GM23338 (cell line): ENCODE measurements around the gene FAM8A1. TPM values are rescaled to one million over a fixed set of nuclear protein-coding genes. Genes with fewer than 3 reads are reported as not detected.

ENCODE experiments used
- ATAC-seq: fragments of 200-7000 bp; cut with Tn5 transposase; 3 replicates; pipeline ENCODE4 v1.9.1; 2020
- DNase-seq: peaks from one replicate; pipeline ENCODE4 v3.0.0-alpha.2; 2015; ENCODE audit warnings: low spot score
- H2AFZ ChIP-seq: fragments of 200-600 bp; sonication (generic); 2 replicates; pipeline ENCODE4 v1.8.0; 2016; ENCODE audit warnings: antibody characterized with exemption, mild to moderate bottlenecking, moderate library complexity
- H3F3A ChIP-seq: fragments of 200-600 bp; sonication (generic); replicated peaks from 2 replicates; pipeline ENCODE4 v1.8.0; 2017; ENCODE audit warnings: antibody characterized with exemption, mixed run types, low read depth
- H3K27ac ChIP-seq: fragments of 200-600 bp; sonication (generic); 2 replicates; pipeline ENCODE4 v1.6.1; 2016; ENCODE audit warnings: low read depth
- H3K27me3 ChIP-seq: fragments of 200-600 bp; sonication (generic); 2 replicates; pipeline ENCODE4 v1.8.0; 2016; ENCODE audit warnings: mild to moderate bottlenecking, mixed run types, moderate library complexity; ENCODE audit not compliant: insufficient read depth
- H3K36me3 ChIP-seq: fragments of 200-600 bp; sonication (generic); 2 replicates; pipeline ENCODE4 v1.8.0; 2016; ENCODE audit warnings: mild to moderate bottlenecking; ENCODE audit not compliant: insufficient read depth
- H3K4me1 ChIP-seq: fragments of 200-600 bp; sonication (generic); 2 replicates; pipeline ENCODE4 v1.8.0; 2016; ENCODE audit warnings: mild to moderate bottlenecking, moderate library complexity; ENCODE audit not compliant: insufficient read depth
- H3K4me2 ChIP-seq: fragments of 200-600 bp; sonication (generic); 2 replicates; pipeline ENCODE4 v1.7.1; 2017; ENCODE audit warnings: mixed run types
- H3K4me3 ChIP-seq: fragments of 200-600 bp; sonication (generic); 2 replicates; pipeline ENCODE4 v1.6.1; 2016; ENCODE audit warnings: mixed run types
- H3K79me2 ChIP-seq: fragments of 200-600 bp; sonication (generic); replicated peaks from 2 replicates; pipeline ENCODE4 v1.8.0; 2017; ENCODE audit warnings: mild to moderate bottlenecking; ENCODE audit not compliant: insufficient read depth
- H3K9me2 ChIP-seq: fragments of 200-600 bp; sonication (generic); 2 replicates; pipeline ENCODE4 v1.8.0; 2017; ENCODE audit not compliant: insufficient read depth
- H4K20me1 ChIP-seq: fragments of 200-600 bp; sonication (generic); replicated peaks from 2 replicates; pipeline ENCODE4 v1.8.0; 2017; ENCODE audit warnings: mild to moderate bottlenecking; ENCODE audit not compliant: insufficient read depth
- H3K27ac Mint-ChIP-seq: 2 replicates; pipeline ENCODE4 v1.8.0; 2020; ENCODE audit warnings: inconsistent platforms, mild to moderate bottlenecking, moderate library complexity, mixed read lengths
- H3K27me3 Mint-ChIP-seq: 3 replicates; pipeline ENCODE4 v1.8.0; 2022; ENCODE audit warnings: low read depth, mild to moderate bottlenecking, moderate library complexity, mixed read lengths, inconsistent platforms; ENCODE audit not compliant: insufficient read depth, poor library complexity
- H3K36me3 Mint-ChIP-seq: 3 replicates; pipeline ENCODE4 v1.8.0; 2021; ENCODE audit warnings: low read depth, mild to moderate bottlenecking, inconsistent platforms, moderate library complexity, mixed read lengths
- H3K4me1 Mint-ChIP-seq: 3 replicates; pipeline ENCODE4 v1.8.0; 2020; ENCODE audit warnings: mild to moderate bottlenecking, inconsistent platforms, mixed read lengths
- H3K4me3 Mint-ChIP-seq: 3 replicates; pipeline ENCODE4 v1.8.0; 2021; ENCODE audit warnings: moderate library complexity, mild to moderate bottlenecking, inconsistent platforms, mixed read lengths
- H3K9me3 Mint-ChIP-seq: 3 replicates; pipeline ENCODE4 v1.8.0; 2020; ENCODE audit warnings: moderate library complexity, mild to moderate bottlenecking, inconsistent platforms, mixed read lengths
- CREB1 ChIP-seq: fragments of 250-450 bp; sonication (Bioruptor Pico); IDR thresholded peaks from 2 replicates; pipeline ENCODE4 v1.5.0; 2020; ENCODE audit warnings: low read depth, mild to moderate bottlenecking, moderate library complexity
- STAT1 ChIP-seq: IDR thresholded peaks from one replicate; pipeline ENCODE4 v1.6.1; 2016; ENCODE audit warnings: antibody characterized with exemption; ENCODE audit not compliant: unreplicated experiment
- ZNF114 ChIP-seq: fragments of 250-450 bp; sonication (Bioruptor Pico); IDR thresholded peaks from 2 replicates; pipeline ENCODE4 v1.5.0; 2020; ENCODE audit warnings: mild to moderate bottlenecking, moderate library complexity
- ZNF331 ChIP-seq: fragments of 250-450 bp; sonication (Bioruptor Pico); IDR thresholded peaks from 2 replicates; pipeline ENCODE4 v1.5.0; 2020; ENCODE audit warnings: low read depth, mild to moderate bottlenecking, moderate library complexity
- polyA plus RNA-seq: library from polyadenylated mRNA; unstranded; fragments of >200 nt; fragmentation: Nextera tagmentation; extraction: Ambion mirVana; gene quantifications from 2 replicates; pipeline ENCODE4 v1.2.1, GENCODE V29; 2016
- total RNA-seq: library from RNA; depleted of rRNA; stranded (reverse); fragments of >200 nt; shearing (Covaris generic); gene quantifications from 2 replicates; pipeline ENCODE4 v1.2.3, GENCODE V29; 2014
- TF ChIP-seq, protein P1 (sequence below): fragments of 250-450 bp; sonication (Bioruptor Pico); IDR thresholded peaks from 2 replicates; pipeline ENCODE4 v1.5.0; 2020; ENCODE audit warnings: mild to moderate bottlenecking, moderate library complexity
- TF ChIP-seq, protein P2 (sequence below): IDR thresholded peaks from one replicate; pipeline ENCODE4 v1.6.1; 2018; ENCODE audit warnings: antibody characterized with exemption; ENCODE audit not compliant: unreplicated experiment
- TF ChIP-seq, protein P3 (sequence below), 2 experiments: fragments of 200-600 bp in 1 of 2; sonication (generic) in 1 of 2; conservative IDR thresholded peaks; 2 replicates each; pipeline versions ENCODE4 v1.5.1 to v1.6.1; 2016 to 2017; ENCODE audit warnings: antibody characterized with exemption in 2 of 2, low read depth in 2 of 2, mild to moderate bottlenecking in 2 of 2, moderate library complexity in 1 of 2

Gene FAM8A1
- total and polyA plus RNA-seq, 2 experiments from 2014 or later = 4.0 to 15.6 TPM

DNA sequence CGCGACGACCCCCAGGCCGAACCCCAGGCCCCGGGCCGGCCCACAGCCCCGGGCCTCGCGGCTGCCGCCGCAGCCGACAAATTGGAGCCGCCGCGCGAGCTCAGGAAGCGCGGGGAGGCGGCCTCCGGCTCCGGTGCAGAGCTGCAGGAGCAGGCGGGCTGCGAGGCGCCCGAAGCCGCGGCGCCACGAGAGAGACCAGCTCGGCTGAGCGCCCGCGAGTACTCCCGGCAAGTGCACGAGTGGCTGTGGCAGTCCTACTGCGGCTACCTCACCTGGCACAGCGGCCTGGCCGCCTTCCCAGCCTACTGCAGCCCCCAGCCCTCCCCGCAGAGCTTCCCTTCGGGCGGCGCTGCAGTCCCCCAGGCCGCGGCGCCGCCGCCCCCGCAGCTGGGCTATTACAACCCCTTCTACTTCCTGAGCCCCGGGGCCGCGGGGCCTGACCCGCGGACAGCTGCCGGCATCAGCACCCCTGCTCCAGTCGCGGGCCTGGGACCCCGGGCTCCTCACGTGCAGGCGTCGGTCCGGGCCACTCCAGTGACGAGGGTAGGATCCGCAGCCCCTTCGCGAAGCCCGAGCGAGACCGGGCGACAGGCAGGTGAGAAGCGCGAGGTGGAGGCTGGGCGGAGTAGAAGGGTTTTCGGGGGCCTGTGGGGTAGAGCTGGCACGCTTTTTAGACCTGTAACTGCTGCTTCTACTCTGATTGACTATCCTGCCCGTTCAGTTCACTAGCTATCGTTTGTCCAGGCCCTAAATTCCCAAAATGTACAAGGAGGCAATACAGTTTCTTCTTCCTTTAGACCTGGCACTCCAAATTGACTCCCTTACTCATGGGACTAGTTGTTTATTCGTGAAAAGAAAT is 654 bp downstream of the FAM8A1 start:
- peaks cover 9% of the 10 kb centered on the region; the same call in 2 of the 3 replicates for H3K4me1 Mint-ChIP-seq

DNA sequence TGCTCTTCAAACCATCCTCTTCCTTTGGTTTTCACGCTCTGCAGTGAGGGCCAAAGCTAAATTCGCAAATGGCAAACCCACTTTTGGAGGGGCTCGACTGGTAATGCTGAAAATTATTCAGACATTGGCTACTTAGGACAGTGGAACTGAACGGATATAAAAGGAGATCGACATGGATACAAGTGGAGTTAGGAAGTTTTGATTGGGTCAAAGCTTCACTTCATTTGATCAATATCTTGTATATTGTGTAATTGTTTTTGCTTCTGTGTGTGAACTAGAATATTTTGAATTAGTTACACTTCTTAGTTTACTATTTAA is 1.2 kb downstream of the FAM8A1 start:
- ATAC-seq (no peak), DNase-seq (no peak)
- H3F3A ChIP-seq = peaks cover 4% of the 10 kb centered on the region; the same call in 1 of the 2 replicates
- H3K4me1 ChIP-seq = peaks cover 8% of the 10 kb centered on the region; the same call in 1 of the 2 replicates
- Mint-ChIP-seq H3K9me3 (no peaks in the 10 kb centered on the region), H3K27ac (no peak overlapping the region), H3K36me3 (peaks cover 10% of the 10 kb centered on the region), H3K4me3 (peak overlapping the region; percentile 74), H3K4me1 (peaks cover 9% of the 10 kb centered on the region; the same call in 2 of the 3 replicates), H3K27me3 (peaks cover 7% of the 10 kb centered on the region)
- H3K4me3 ChIP-seq = peak overlapping the region; percentile 74
- no peaks in the 10 kb centered on the region for H4K20me1 ChIP-seq
- no peaks in the 10 kb centered on the region for H3K9me2 ChIP-seq
- H3K4me2 ChIP-seq = peak overlapping the region; percentile 85
- H3K36me3 ChIP-seq = no peaks in the 10 kb centered on the region
- H3K79me2 ChIP-seq = no peaks in the 10 kb centered on the region
- peak overlapping the region; percentile 87 for H2AFZ ChIP-seq
- H3K27ac ChIP-seq = no peak overlapping the region
- H3K27me3 ChIP-seq = no peaks in the 10 kb centered on the region
- TF ChIP-seq, protein P1, sequence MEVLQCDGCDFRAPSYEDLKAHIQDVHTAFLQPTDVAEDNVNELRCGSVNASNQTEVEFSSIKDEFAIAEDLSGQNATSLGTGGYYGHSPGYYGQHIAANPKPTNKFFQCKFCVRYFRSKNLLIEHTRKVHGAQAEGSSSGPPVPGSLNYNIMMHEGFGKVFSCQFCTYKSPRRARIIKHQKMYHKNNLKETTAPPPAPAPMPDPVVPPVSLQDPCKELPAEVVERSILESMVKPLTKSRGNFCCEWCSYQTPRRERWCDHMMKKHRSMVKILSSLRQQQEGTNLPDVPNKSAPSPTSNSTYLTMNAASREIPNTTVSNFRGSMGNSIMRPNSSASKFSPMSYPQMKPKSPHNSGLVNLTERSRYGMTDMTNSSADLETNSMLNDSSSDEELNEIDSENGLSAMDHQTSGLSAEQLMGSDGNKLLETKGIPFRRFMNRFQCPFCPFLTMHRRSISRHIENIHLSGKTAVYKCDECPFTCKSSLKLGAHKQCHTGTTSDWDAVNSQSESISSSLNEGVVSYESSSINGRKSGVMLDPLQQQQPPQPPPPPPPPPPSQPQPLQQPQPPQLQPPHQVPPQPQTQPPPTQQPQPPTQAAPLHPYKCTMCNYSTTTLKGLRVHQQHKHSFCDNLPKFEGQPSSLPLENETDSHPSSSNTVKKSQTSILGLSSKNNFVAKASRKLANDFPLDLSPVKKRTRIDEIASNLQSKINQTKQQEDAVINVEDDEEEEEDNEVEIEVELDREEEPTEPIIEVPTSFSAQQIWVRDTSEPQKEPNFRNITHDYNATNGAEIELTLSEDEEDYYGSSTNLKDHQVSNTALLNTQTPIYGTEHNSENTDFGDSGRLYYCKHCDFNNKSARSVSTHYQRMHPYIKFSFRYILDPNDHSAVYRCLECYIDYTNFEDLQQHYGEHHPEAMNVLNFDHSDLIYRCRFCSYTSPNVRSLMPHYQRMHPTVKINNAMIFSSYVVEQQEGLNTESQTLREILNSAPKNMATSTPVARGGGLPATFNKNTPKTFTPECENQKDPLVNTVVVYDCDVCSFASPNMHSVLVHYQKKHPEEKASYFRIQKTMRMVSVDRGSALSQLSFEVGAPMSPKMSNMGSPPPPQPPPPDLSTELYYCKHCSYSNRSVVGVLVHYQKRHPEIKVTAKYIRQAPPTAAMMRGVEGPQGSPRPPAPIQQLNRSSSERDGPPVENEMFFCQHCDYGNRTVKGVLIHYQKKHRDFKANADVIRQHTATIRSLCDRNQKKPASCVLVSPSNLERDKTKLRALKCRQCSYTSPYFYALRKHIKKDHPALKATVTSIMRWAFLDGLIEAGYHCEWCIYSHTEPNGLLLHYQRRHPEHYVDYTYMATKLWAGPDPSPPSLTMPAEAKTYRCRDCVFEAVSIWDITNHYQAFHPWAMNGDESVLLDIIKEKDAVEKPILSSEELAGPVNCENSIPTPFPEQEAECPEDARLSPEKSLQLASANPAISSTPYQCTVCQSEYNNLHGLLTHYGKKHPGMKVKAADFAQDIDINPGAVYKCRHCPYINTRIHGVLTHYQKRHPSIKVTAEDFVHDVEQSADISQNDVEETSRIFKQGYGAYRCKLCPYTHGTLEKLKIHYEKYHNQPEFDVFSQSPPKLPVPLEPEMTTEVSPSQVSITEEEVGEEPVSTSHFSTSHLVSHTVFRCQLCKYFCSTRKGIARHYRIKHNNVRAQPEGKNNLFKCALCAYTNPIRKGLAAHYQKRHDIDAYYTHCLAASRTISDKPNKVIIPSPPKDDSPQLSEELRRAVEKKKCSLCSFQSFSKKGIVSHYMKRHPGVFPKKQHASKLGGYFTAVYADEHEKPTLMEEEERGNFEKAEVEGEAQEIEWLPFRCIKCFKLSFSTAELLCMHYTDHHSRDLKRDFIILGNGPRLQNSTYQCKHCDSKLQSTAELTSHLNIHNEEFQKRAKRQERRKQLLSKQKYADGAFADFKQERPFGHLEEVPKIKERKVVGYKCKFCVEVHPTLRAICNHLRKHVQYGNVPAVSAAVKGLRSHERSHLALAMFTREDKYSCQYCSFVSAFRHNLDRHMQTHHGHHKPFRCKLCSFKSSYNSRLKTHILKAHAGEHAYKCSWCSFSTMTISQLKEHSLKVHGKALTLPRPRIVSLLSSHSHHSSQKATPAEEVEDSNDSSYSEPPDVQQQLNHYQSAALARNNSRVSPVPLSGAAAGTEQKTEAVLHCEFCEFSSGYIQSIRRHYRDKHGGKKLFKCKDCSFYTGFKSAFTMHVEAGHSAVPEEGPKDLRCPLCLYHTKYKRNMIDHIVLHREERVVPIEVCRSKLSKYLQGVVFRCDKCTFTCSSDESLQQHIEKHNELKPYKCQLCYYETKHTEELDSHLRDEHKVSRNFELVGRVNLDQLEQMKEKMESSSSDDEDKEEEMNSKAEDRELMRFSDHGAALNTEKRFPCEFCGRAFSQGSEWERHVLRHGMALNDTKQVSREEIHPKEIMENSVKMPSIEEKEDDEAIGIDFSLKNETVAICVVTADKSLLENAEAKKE (CRISPR knock-in tag) = no peak

More for the DNA sequence above, 654 bp downstream of the FAM8A1 start:
- no peak overlapping the region for H3K27ac ChIP-seq
- peak overlapping the region; percentile 87 for H2AFZ ChIP-seq
- peak overlapping the region; percentile 74 for H3K4me3 ChIP-seq
- no peaks in the 10 kb centered on the region for H3K9me2 ChIP-seq
- H3K27ac Mint-ChIP-seq = no peak overlapping the region
- peaks cover 7% of the 10 kb centered on the region for H3K27me3 Mint-ChIP-seq
- peaks cover 4% of the 10 kb centered on the region; the same call in 1 of the 2 replicates for H3F3A ChIP-seq
- H3K27me3 ChIP-seq = no peaks in the 10 kb centered on the region
- peaks cover 5% of the 10 kb centered on the region for H3K36me3 Mint-ChIP-seq
- no peaks in the 10 kb centered on the region for H3K9me3 Mint-ChIP-seq
- no peaks in the 10 kb centered on the region for H3K36me3 ChIP-seq
- H3K79me2 ChIP-seq = no peaks in the 10 kb centered on the region
- TF ChIP-seq, protein P2, sequence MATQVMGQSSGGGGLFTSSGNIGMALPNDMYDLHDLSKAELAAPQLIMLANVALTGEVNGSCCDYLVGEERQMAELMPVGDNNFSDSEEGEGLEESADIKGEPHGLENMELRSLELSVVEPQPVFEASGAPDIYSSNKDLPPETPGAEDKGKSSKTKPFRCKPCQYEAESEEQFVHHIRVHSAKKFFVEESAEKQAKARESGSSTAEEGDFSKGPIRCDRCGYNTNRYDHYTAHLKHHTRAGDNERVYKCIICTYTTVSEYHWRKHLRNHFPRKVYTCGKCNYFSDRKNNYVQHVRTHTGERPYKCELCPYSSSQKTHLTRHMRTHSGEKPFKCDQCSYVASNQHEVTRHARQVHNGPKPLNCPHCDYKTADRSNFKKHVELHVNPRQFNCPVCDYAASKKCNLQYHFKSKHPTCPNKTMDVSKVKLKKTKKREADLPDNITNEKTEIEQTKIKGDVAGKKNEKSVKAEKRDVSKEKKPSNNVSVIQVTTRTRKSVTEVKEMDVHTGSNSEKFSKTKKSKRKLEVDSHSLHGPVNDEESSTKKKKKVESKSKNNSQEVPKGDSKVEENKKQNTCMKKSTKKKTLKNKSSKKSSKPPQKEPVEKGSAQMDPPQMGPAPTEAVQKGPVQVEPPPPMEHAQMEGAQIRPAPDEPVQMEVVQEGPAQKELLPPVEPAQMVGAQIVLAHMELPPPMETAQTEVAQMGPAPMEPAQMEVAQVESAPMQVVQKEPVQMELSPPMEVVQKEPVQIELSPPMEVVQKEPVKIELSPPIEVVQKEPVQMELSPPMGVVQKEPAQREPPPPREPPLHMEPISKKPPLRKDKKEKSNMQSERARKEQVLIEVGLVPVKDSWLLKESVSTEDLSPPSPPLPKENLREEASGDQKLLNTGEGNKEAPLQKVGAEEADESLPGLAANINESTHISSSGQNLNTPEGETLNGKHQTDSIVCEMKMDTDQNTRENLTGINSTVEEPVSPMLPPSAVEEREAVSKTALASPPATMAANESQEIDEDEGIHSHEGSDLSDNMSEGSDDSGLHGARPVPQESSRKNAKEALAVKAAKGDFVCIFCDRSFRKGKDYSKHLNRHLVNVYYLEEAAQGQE = no peak
- TF ChIP-seq ZNF331 (CRISPR knock-in tag) = no peak
- no peak for TF ChIP-seq ZNF114
- TF ChIP-seq, protein P3, sequence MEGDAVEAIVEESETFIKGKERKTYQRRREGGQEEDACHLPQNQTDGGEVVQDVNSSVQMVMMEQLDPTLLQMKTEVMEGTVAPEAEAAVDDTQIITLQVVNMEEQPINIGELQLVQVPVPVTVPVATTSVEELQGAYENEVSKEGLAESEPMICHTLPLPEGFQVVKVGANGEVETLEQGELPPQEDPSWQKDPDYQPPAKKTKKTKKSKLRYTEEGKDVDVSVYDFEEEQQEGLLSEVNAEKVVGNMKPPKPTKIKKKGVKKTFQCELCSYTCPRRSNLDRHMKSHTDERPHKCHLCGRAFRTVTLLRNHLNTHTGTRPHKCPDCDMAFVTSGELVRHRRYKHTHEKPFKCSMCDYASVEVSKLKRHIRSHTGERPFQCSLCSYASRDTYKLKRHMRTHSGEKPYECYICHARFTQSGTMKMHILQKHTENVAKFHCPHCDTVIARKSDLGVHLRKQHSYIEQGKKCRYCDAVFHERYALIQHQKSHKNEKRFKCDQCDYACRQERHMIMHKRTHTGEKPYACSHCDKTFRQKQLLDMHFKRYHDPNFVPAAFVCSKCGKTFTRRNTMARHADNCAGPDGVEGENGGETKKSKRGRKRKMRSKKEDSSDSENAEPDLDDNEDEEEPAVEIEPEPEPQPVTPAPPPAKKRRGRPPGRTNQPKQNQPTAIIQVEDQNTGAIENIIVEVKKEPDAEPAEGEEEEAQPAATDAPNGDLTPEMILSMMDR (conservative IDR thresholded peaks at IDR 0.05; ENCODE audit: low read depth in 2 of 2) = 0 out of 4 replicates have a peak, but pooled peaks of 1 of the 2 experiments have one; percentile 0
- peak; percentile 42; the same call in 1 of the 2 replicates for TF ChIP-seq CREB1 (CRISPR knock-in tag)
- no peak for TF ChIP-seq STAT1
- peak overlapping the region; percentile 74 for H3K4me3 Mint-ChIP-seq
- DNase-seq = peak; percentile 61
- peak; percentile 70 for ATAC-seq
- H3K4me1 ChIP-seq = peaks cover 8% of the 10 kb centered on the region; the same call in 1 of the 2 replicates
- H4K20me1 ChIP-seq = no peaks in the 10 kb centered on the region
- peak overlapping the region; percentile 85 for H3K4me2 ChIP-seq
